NCI-H2107 (cell line): ENCODE data around the gene FBXL16.
"Not testable (repeated sequence)": the region's sequence is repeated elsewhere in the genome, so short reads cannot be mapped to it uniquely, and the experiment has no call there.

Source experiments
- DNase-seq: peaks from one replicate; lab custom pipeline; 2025; lab: John Stamatoyannopoulos, UW

The FBXL16 gene

DNA sequence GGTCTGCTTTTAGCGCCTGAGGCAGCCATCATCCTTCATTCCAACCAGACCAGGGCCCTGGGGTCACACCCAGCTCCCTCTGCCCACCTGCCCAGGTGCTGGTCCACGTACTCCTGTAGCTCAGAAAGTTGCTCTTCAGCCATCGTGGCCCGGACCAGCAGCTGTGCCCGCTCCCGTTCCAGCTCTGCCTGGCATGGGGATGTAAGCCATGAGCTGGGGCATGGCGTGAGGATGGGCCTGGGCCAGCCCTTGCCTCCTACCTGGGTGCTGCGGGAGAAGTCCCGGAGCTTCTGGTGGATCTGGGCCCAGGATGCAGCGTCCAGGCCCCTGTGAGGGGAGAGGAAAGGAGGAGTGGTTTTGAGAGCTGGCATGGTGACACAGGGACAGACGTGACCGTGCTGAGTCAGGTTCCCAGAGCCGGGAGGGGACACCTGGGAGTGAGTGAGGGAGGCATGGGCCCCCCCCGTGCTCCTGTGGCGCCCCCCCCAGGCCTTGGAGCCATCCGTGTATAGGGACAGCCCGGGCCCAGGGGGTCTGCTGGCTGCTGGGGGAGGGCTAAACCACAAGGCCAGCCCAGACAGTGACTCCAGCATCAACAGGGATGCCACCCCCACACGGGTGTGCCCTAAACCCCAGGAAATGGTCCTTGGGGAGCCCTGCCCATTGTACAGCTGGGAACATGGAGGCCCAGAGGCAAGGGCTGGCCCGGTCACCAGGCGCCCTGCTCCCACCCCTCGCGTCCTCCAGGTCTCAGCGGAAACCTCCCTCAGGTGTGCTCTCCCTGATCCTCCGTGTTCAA is 17.4 kb upstream of the FBXL16 start:
- DNase-seq, result no peak

DNA sequence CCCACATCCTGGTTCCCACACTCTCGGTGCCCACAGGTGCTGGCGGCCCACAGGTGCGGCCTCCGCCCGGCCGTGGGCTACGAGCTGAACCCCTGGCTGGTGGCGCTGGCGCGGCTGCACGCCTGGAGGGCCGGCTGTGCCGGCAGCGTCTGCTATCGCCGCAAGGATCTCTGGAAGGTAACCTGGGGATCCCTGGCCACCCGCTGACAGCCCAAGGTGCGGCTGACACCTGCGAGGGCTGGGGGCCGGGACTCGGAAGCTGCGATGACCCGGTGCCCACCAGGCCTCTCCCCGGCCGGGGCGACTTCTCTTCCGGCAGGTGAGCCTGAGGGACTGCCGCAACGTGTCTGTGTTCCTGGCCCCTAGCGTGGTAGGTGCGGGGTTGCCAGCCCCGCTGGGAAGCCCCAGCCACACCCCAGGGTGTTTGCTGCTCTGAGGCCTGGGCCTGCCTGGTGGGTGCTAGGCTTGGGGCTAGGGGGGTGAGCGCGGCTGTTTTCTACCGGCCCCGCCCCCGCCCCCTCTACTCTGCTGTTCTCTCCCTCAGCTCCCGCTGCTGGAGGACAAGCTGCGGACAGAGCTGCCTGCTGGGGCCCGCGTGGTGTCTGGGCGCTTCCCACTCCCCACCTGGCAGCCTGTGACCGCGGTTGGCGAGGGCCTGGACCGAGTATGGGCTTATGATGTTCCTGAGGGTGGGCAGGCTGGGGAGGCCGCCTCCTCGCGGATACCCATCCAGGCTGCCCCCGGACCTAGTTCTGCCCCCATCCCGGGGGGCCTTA is 16.4 kb upstream of the FBXL16 start:
- DNase-seq, result no peak

DNA sequence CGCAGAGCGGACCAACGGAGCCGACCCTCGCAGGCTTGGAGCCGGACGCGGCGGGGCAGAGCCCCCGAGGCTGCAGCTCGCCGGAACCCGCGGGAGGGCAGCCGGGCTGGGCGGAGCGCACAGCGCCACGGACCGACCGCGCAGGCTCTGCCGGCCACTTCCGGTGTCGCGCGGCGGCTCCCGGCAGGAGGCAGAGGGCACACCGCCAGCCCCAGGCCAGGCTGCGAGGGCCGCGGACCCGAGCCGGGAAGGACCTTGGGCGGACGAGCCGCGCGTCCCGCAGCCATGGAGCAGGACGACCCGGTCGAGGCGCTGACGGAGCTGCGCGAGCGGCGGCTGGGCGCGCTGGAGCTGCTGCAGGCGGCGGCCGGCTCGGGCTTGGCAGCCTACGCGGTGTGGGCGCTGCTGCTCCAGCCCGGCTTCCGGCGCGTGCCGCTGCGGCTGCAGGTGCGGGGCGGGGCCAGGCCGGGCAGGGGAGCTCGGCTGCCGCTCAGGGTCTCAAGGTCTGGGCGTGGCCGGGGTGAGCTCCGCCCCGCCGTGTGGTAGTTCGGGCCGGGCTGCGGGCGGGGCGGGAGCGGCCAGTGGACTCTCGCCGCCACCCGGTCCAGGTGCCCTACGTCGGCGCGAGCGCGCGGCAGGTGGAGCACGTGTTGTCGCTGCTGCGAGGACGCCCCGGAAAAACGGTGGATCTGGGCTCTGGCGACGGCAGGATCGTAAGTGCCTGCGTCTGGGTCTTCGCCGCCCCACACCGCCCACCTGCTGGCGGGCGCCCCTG is 15.6 kb upstream of the FBXL16 start, which contains the start of gene ANTKMT:
Gene ANTKMT (plus strand): TSS at position 157 of the 775 bp plus-strand sequence. CDS start 129 bp downstream, at position 286.
- peak; percentile 73 for DNase-seq

DNA sequence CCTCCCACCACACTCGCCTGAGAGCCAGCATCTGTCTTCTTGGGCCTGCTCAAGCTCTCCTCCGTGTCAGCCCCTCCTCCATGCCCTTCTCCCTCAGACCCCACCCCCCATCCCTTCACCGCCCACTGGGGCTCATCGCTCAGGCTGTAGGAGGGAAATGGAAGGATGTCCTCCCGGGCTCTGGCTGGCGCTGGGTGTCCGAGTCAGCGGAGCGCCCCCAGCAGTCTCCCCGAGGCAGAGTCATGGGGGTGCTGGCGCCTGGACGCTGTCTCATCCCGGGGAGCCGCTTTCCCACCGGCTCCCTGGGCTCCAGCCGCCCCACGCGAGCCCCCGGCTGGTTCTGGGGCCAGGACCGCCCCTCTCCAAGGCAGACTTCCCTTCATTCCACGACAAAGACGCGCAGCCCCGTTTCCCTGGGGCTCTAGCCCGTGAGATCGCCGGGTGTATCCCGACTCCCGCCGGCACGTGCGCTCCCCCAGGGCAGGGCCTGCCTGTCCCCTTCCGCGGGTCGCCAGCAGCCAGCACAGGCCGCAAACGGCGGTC is 14.9 kb upstream of the FBXL16 start:
- DNase-seq, result no peak

DNA sequence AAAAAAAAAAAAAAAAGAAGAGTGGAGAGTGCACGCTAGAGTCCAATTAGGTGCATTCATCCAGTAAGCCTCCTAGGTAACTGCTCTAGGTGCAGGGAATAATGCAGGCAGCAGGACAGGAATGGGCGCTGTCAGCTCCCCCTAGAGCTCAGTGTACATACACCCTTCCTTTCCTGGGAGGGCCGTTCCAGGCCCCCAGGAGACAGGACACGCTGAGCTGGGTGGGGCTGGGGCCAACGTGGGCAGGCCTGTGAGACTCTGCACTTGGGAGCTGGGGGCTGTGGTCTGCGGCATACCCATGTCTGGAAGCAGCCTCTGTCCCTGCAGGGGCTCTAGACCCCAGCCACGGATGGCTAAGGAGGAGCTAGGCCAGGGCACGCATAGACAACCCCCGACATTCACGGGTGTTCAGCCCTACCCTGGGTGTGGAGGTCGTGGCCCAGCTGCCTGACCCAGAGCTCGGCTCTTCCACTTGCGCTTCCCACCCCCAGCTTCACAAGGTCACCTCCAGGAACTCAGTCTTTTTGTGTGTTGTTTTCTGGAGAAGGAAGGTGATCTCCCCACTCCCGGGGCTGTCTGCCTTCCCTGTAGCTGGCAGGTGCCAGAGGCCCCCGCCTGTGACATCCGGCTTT is 14.3 kb upstream of the FBXL16 start:
- DNase-seq, result no peak

DNA sequence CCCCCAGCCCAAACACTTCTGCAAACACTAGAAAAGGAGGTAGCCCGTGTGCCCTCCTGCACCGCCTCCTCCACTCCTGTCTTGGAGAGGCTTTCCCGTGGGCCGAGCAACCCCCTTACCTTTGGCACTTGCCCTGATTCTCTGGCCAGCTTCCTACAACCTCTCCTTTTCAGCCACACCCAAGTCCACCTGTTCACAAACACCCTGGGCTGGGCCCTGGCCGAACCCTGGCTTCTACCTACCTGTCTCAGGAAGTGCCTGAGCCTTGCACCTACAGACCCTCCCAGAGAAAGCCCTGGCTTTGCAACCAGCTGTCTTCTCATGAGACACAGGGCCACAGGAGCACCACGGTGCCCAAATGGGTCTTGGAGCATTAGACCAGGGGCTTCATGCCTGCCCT is 13.3 kb upstream of the FBXL16 start:
- DNase-seq, result no peak

DNA sequence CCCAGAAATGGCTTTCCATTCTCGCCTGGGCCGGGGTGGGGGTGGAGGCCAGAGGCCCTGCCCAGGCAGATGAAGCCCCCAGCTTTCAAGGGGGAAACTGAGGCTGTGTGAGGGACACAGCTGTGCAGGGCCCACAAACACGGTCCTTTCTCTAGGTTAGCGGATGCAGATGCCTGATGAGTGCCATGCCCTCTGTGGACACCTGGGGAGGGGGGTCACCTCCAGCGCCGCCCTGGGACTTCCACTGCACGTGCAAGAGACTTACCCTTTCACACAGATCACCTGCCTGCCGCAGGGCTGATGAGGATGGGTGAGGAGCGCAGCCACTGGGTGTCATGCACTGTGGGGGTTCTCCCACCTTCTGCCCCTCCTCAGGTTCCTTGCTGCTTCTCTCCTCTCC is 12.8 kb upstream of the FBXL16 start:
- DNase-seq, result no peak

DNA sequence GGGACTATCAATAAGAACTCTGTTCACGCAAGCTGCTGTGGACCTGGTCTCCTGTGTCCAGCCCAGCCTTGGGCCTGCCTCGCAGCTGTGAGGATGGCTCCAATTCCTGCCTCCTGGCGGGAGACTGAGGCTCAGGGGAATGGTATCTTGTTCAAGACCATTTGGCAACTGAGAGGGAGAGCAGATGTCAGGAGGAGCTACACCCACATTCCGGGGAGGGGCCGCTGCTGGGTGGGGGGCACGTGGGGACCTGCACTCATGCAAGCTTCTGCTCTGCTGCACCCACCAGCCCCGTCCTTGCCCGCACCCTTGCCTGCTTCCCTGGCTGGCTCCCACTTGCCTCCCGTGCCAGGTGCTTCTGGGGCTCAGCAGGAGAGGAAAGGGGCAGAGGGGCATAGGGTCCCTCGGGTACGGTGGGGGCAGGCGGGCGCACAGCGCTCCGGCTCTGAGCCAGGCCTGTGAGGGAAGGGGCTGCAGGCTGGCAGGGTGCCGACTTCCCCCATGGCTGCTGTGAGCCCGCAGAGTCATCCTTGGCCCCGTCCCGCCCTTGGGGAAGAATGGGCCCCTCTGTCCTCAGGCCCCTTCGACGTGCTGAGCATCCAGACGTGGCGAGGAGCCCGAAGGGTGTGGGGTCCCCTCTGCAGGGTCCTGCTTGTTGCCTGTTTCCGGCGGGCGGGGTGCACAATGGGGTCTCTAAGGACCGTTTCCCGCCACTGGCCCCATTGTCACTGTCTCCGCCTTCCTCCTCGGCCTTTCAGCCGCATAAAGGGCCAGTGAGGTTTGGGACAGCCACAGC is 12.0 kb upstream of the FBXL16 start:
- no peak for DNase-seq

DNA sequence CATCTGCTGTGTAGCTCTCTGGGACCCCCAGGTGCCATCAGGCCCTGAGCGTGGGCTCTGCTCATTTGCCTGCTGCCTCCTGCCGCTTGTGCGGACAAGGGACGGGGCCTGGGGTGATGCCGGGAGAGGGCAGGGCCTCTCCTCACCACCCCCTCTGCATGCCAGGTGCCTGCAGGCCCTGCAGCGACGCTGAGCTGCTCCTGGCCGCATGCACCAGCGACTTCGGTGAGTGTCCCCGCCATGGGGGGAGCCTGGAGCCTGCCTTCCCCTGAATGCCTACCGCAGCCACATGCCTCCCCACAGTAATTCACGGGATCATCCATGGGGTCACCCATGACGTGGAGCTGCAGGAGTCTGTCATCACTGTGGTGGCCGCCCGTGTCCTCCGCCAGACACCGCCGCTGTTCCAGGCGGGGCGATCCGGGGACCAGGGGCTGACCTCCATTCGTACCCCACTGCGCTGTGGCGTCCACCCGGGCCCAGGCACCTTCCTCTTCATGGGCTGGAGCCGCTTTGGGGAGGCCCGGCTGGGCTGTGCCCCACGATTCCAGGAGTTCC is 11.2 kb upstream of the FBXL16 start:
- DNase-seq, result no peak

DNA sequence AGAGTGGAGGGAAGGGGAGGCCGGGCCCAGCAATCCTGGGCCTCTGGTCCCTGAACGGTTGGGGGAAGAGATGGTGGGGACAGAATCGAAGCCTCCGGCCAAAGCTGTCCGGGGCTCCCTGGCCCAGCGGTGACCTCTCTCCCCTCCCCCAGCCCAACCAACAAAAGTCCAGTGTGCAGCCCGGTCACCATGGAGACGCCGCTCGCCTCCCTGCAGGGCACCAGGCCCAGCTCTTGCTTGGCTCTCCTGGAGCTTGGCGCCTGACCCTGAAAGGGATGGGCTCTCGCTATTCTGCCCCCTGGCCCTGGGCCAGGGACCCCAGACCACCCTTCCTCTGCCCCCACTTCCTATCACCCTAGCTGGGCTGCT is 10.6 kb upstream of the FBXL16 start:
- no peak for DNase-seq

DNA sequence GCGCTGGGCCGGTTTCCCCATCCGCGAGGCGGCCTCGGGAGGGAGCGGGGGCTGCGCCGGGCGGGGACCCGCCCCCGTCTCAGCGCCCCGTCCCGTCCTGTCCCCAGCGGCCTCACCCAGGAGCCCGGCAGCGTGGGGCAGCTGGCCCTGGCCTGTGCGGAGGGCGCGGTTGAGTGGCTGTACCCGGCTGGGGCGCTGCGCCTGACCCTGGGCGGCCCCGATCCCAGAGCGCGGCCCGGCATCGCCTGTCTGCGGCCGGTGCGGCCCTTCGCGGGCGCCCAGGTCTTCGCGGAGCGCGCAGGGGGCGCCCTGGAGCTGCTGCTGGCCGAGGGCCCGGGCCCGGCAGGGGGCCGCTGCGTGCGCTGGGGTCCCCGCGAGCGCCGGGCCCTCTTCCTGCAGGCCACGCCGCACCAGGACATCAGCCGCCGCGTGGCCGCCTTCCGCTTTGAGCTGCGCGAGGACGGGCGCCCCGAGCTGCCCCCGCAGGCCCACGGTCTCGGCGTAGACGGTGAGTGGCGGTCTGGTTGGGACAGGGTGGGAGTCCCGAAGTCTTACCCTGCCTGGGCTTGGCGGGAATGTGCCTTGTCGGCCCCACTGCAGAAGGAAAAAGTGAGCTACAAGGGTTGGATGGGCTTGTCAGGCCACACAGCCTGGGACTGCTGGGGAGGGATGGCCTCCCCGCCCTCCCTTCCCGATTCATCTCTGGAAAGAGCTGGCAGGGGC is 10.0 kb upstream of the FBXL16 start:
- DNase-seq, result no peak

DNA sequence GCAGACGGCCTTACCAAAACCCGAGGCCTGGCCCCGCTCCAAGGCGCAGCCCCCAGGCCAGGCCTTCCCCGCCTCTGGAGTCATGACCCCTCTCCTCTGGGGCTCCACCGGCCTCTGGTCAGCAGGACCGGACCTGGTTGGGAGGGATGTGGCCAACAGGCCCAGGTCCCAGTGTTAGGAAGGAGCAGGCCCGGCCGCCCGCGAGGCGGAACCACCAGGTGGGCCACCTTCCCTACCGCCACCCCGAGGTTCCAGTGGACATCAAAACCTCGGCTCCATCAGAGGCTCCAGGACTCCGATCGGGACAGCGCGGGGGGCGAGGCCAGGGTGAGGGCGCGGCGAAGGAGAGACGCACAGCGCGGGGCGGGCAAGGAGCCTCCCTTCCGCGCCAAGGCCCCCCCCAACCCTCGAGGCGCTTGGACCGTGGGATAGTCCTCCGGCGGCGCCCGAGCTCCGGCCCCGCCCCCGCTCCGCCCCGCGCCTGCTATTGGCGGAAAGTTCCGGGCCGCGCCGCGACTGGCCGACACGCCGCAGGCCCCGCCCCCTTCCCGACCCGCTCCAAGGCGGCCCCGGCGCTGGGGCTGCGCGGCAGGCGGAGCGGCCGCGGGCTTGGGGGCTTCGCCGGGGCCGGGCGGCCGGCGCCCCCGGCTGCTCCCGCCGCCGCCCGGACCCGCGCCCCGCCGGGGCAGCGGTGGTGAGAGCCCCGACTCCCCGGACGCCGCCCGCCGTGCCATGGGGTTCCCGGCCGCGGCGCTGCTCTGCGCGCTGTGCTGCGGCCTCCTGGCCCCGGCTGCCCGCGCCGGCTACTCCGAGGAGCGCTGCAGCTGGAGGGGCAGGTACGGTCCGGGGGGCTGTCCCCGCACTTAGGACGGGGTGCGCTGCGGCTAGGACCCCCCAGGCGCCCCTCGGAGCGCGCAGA is 9.2 kb upstream of the FBXL16 start, which contains the start of gene METRN:
Gene METRN (plus strand): TSS at position 561 of the 919 bp plus-strand sequence. CDS start 172 bp downstream, at position 733.
- DNase-seq, result no peak

DNA sequence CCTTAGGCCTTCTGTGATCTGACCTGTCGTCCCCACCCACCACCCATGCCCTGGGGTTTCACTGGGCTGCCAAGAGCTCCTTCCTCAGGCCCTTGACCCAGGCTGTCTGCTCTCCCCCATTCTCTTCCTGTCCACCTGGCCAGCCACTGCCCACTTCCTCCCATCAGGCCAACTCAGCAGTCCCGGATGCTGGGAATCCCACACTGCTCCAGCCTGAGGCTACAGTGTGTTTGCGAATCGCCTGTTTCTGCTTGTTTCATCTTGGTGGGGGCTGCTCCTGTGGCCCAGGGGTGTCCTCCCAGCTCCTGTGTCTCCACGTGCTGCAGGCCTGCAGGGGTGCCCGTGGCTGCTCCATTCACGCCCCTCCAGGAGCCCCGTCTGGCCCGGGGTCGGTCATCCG is 8.5 kb upstream of the FBXL16 start:
- no peak for DNase-seq

DNA sequence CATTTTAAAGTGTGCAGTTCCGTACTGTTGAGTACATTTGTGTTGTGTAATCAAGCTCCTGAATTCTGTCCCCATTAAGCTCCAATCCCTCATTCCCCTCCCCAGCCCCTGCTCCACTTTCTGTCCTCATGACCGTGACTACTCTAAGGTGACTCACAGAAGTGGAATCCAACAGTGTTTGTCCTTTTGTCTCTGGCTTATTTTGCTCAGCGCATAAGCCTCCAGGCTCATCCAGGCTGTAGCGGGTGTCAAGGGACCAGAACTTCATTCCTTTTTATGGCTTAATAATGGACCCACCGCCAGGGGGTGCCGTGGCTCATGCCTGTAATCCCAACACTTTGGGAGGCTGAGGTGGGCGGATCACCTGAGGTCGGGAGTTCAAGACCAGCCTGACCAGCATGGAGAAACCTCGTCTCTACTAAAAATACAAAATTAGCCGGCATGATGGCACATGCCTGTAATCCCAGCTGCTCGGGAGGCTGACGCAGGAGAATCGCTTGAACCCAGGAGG is 7.2 kb upstream of the FBXL16 start:
- DNase-seq, result not testable (repeated sequence)

DNA sequence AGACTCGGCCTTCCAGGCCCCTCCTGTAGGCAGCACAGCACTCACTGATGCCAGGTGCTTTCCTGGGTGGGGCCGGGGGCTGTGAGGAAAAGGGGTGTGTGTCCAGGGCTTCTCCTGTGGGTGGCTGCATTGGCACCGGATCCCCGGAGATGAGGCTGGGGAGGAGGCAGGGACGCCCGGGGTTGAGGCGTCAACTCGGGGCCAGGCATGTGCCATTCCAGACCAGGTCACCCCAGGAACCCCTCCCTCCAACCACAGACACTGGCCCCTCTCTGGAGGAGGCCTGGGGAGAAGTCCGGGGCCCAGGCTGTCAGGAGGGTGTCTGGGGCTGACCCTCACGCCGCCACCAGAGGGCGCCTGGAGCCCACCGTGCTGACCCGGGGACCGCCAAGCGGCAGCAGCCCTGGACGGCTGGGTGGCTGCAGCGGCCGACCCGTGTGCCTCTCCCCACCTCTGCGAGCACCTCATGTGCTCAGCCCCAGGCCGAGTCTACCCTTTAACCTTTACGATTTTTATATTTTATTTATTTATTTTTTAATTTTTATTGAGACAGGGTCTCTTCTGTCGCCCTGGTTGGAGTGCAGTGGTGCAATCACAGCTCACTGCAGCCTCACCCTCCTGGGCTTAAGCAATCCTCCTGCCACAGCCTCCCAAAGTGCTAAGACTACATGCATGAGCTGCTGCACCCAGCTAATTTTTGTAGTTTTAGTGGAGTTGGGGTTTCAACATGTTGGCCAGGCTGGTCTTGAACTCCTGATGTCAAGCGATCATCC is 6.1 kb upstream of the FBXL16 start:
- peak; percentile 61 for DNase-seq

DNA sequence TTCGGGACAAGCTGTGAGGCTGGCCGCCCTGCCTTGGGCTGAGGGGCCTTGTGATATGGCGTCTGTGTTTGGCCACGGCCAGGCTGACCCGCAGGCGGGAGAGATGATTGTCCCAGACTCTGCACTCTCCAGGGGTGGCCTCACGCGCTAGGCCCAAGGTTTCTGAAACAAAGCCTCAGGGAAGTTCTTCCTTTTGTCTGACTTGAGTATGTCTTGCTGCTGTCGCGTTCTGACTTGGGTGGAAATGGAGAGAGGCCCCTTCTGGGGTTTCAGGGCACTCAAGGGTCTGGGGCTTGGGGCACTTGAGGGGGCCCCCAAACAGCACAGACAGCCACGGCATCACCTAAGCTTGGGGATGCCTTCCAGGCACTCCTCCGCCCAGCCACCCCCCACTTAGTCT is 5.5 kb upstream of the FBXL16 start:
- no peak for DNase-seq

DNA sequence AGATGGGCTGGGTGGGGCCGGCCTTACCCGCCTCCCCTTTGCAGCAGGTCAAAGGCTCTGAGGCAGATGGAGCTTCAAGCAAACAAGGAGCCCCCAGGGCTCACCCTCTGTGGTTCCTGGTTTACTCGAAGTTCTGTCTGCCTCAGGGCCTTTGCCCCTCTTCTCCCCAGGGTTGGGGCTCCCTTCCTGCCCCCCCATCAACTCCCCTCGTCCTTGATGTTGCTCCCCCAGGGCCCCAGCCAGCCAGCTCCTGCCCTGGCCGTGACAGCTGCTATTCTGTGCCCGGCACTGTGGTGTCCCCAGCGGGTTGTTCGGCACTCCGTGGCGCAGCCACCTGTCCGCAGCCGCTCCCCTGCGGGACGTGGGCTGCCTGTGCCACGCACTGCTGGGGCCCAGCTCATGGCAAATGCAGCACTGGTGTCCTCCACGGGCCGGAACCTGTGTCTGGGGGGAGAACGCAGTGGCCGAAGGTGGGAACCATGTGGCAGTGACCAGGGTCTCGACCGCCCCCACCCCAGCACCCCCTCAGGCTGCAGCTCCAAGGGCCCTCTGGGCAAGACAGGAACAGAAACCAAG is 5.0 kb upstream of the FBXL16 start:
- DNase-seq, result no peak
